RKO (cell line): ENCODE data around the gene SAMD10.
"Not testable (repeated sequence)": the region's sequence is repeated elsewhere in the genome, so short reads cannot be mapped to it uniquely, and the experiment has no call there.

Experiments used
- DNase-seq: peaks from one replicate; pipeline ENCODE4 v3.0.0-alpha.2; 2016; ENCODE audit warnings: low spot score

The SAMD10 gene

GRCh38 chr20:63979557-63980316, at the start of gene SAMD10:
TSS of gene SAMD10 (minus strand) at chr20:63979642. CDS start at chr20:63979467, 175 bp downstream.
- peak; percentile 80 for DNase-seq

DNA sequence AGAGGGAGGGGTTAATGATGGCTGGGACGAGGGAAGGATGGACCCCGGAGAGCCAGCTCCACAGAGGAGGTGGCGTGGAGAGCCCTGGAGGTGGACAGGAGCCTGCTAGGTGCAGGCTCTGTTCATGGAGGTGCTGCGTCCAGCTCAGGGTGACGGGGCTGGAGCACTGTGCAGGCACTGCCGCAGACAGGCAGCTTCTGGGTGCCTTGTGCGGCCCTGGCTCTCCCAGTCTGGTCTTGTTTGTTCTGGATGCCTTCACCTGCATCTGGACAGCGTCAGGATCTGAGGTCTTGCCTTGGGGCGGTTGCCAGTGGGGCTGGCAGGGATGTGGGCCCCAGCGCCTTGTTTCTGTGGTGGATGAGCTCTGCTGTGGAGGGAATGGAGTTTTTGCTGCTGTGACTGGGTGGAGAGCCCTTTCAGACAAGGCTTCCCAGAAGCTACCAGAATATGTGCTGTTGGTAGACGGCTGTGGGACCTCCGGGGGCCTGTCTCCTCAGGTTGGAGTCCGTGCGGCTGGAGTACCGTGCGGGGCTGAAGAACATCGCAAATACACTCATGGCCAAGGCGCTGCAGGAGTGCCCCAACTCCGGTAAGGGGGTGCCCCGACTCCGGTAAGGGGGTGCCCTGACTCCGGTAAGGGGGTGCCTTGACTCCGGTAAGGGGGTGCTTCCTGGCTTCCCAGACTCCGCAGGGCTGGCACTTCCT, 48.7 kb upstream of the SAMD10 start:
- DNase-seq, result no peak

DNA sequence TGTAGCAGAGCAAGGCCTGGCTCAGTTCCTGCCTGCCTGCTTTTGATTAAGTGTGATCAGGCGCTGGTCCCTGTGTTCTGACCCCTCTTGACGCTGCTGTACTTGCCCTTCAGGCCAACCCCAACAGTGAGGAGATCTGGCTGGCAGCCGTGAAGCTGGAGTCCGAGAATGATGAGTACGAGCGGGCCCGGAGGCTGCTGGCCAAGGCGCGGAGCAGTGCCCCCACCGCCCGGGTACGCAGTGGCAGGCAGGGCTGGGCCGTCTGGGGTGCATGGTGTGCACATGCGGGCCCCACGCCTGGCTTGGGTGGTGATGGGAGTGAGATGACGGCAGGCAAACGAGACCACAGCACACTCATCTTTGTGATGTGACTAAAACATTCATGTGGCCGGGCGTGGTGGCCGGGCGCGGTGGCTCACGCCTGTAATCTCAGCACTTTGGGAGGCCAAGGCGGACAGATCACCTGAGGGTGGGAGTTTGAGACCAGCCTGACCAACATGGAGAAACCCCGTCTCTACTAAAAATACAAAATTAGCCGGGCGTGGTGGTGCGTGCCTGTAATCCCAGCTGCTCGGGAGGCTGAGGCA, 46.5 kb upstream of the SAMD10 start:
- no peak for DNase-seq

DNA sequence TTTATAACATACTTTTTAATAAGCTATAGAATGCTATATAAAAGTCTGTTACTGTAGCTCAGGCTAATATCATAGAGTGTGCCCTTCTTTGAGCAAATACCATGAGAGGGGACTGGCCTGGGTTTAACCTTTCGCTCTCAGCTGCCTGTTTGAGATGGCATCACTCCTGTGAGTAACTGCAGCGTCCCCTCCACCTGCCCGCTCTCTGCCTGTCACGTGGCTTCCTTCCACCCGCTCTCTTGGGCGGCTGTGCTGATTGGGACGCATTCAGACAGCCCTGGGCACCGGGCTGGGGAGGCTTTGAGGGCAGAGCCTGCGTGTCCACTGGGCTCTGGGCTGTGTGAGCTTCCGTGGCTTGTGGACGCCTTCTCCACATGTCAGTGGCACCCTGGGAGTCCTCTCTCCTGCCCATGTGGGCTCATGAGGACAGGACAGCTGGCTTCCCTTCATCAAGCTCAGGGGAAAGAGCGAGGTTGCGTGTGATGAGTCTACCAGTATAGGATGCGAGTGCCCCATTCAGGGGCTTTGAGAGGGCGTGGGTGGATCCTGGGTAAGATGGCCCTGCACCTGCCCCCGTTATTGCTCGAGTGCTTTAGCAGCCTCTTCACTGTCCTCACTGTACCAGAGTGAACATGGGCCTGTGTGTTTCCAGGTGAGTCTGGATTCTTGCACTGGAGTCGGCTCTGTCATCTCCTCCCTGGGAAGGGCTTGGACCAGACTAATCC, 45.8 kb upstream of the SAMD10 start:
- DNase-seq, result no peak

DNA sequence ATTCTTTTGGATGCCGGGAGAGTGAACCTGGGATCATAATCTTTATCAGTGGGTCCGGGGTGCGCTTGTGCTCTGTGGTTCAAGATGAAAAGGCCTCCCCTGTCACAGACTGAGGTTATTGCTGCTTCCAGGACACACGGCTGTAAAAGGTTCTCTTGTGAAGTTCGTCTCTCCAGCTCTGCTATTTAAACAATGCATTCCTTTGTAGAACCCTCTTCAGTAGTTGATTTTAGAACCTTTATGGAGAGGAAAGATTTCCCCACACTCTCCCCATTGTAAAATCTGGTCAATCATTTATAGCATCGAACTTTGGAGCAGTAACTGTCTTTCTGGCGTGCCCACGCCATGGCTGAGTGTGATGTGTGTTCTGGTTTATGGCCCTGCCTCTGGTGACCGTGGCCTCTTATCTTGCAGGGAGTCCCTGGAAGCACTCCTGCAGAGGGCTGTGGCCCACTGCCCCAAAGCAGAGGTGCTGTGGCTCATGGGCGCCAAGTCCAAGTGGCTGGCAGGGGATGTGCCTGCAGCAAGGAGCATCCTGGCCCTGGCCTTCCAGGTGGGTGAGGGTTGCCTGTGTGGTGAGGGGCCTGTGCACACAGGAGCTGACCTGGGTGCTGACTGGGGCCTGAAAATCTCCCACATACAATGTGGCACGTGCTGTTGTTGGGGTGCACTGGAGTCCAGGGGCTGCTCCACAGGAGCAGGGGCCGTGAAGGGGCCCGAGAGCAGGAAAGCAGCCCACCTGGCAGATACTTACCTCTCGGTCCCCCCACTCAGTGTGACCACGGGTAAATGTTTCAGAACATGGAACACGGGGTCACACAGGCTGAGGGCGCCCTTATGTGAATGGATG, 44.9 kb upstream of the SAMD10 start:
- no peak for DNase-seq

DNA sequence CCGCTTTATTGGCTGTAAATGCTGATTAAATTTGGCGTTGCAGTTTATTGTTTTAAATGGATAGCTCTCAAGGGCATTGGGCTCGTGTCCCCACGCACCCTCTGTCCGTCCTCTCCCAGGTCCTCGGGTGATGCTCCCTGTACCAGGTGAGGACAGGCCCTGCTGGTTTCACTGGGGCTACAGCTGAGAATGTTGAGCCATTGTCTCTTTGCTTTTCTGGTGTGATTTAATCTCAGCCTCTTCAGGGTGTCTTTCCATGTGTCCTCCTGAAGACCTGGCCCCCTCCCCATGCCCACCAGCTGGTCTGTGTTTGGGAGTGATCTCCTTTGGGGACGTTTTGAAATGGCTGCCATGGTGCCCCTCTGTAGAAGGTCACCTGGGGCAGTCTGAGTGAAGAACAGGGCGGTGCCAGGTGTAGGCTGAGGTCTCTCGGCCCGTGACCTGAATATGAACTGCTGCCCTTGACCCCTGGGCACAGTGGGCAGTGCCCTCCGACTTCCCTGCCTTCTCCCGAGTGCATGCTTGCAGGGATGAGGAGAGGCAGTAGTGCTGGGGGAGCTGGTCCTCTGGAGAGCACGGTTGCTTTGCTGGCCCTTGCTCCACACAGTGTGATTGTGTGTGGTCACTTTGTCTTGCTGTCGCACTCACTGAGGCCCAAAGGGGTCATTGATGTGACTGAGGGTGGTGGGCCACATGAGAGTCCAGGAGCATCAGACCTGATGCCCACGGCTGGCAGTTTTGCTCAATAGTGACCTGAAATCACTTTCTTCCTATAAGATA, 44.1 kb upstream of the SAMD10 start:
- no peak for DNase-seq

GRCh38 chr20:64022671-64023360, 43.4 kb upstream of the SAMD10 start:
- DNase-seq, result no peak

DNA sequence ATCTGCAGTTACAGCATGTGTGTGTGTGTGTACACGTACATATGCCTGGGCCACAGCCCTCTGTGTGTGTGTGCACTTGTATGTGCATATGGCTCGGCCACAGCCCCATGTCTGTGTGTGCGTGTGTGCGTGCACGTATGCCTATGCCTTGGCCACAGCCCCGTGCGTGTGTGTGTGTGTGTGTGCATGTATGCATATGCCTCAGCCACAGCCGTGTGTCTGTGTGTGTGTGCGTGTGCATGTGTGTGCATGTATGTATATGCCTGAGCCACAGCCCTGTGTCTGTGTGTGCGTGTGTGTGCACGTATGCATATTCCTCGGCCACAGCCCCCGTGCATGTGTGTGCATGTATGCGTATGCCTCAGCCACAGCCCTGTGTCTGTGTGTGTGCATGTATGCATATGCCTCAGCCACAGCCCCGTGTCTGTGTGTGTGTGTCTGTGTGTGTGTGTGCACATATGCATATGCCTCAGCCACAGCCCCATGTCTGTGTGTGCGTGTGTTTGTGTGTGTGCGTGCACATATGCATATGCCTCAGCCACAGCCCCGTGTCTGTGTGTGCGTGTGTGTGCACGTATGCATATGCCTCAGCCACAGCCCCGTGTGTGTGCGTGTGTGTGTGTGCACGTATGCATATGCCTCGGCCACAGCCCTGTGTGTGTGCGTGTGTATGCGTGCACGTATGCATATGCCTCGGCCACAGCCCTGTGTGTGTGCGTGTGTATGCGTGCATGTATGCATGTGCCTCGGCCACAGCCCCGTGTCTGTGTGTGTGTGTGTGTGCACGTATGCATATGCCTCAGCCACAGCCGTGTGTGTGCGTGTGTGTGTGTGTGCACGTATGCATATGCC, 41.9 kb upstream of the SAMD10 start:
- DNase-seq, result no peak

GRCh38 chr20:64015635-64016034, 36.2 kb upstream of the SAMD10 start:
- DNase-seq, result no peak

DNA sequence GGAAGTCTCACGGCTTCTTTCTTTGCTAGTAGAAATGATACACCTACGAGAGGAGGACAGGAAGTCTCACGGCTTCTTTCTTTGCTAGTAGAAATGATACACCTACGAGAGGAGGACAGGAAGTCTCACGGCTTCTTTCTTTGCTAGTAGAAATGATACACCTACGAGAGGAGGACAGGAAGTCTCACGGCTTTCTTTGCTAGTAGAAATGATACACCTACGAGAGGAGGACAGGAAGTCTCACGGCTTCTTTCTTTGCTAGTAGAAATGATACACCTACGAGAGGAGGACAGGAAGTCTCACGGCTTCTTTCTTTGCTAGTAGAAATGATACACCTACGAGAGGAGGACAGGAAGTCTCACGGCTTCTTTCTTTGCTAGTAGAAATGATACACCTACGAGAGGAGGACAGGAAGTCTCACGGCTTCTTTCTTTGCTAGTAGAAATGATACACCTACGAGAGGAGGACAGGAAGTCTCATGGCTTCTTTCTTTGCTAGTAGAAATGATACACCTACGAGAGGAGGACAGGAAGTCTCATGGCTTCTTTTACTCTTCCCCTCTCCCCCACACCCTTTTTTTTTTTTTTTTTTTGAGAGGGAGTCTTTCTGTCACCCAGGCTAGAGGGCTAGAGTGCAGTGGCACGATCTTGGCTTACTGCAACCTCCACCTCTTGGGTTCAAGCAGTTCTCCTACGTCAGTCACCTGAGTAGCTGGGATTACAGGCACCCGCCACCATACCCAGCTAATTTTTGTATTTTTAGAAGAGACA, 33.1 kb upstream of the SAMD10 start:
- DNase-seq, result not testable (repeated sequence)

DNA sequence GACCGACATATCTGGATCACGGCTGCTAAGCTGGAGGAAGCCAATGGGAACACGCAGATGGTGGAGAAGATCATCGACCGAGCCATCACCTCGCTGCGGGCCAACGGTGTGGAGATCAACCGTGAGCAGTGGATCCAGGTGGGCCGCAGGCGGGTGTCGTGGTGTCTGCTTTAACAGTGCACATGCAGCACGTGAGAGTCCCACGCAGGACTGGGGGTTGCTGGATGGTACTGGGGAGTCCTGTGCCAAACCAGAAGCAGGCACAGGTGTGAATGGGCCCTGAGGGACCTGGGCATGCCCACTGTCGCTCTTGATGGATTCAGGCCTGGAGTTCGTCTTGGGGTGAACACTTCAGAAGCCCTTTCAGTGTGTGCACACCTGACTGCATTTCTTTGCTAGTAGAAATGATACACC, 31.9 kb upstream of the SAMD10 start:
- DNase-seq, result no peak

GRCh38 chr20:64010711-64011237, 31.3 kb upstream of the SAMD10 start:
- DNase-seq, result no peak

DNA sequence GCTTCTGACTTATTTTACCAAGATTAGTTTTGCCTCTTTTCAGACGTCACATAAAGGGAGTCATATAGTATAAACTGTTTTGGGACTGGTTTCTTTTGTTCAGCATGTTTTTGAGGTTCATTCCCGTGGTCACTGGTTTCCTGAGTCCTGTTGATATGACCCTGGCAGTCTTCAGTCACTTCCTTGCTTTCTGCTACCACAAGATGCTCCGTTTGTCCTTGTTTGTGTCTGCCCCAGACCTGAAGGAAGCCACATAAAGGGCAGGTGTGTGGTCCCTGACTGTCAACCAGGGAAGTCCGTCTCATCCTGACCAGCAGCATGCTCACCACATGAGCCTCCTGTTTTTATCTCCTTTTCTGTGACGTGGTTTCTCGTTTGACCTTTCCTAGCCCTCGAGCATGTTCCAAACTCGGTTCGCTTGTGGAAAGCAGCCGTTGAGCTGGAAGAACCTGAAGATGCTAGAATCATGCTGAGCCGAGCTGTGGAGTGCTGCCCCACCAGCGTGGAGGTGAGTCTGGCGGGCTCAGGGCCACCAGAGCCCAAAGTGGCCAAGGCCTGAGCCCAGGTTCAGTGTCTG, 30.5 kb upstream of the SAMD10 start:
- no peak for DNase-seq

DNA sequence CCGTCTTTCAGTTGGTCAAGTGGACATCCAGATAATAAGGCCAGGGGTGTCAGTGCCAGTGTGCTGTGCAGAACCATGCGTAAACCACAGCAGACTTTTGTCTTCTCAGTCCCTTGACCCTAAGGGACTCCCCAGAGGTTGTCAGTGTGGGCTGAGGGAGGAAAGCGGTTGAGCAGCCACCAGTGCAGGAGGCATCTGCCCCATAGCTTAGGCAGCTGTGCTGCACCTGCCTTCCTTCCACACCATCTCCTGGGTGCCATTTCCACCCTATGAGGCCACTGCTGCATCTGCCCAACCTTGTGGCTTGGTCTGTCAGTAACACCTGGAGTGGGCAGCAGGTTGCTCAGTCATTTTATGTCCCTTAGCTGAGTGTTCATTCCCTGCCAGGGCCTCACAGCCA, 27.5 kb upstream of the SAMD10 start:
- DNase-seq, result no peak

GRCh38 chr20:64006490-64006889, 27.0 kb upstream of the SAMD10 start:
- no peak for DNase-seq

GRCh38 chr20:64005394-64005793, 26.0 kb upstream of the SAMD10 start:
- no peak for DNase-seq

DNA sequence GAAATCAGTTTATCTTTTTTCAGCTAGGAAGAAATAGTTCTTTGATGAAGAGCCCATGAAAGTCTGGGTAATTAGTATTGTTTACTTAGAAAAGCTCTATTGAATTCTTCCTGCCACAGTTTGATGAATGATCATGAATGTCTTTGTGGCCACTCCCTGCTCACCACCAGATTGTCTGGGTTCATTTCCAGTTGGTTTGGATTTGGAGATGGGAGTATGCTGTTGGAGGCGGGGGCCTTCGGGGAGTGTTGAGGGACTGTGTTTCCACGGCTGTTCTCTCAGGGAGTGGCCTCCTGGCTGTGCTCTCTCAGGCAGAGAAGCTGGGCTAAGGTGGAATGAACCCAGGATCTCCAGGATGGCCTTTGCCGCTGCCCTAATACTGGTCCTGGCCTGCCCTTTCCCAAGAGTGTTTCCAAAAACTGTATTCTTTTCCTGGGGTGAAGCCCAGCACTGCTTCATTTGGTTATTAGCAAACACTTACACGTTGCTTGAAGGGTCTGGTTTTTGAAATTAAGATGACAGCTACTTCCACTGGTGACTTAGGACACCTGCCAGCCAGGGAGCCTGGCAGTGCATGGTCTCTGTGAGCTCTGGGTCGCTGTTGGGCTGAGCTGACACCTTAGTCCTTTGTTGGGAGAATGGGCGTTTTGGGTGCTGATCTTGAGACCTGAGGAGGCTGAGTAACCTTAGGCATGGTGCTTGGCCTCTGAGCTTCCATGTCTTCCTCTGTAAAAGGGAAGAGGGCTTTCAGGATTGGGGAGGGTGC, 24.7 kb upstream of the SAMD10 start:
- DNase-seq, result no peak
